HG03342 (cell line): ENCODE results near the gene PRR35.

Source experiments
- ATAC-seq: cut with Tn5 transposase; IDR thresholded peaks from one replicate; pipeline ENCODE4 v1.9.1; 2021; ENCODE audit warnings: mild to moderate bottlenecking, moderate library complexity; ENCODE audit not compliant: unreplicated experiment

Gene PRR35

GRCh38 chr16:527015-527903 is 32.9 kb upstream of the PRR35 start, which contains the start of gene CAPN15:
CAPN15 (plus strand) TSS chr16:527712; CDS start chr16:546839, 19,127 bp downstream.
- ATAC-seq, result peak; percentile 59

GRCh38 chr16:528111-529011 is 31.8 kb upstream of the PRR35 start:
- peak; percentile 5 for ATAC-seq

DNA sequence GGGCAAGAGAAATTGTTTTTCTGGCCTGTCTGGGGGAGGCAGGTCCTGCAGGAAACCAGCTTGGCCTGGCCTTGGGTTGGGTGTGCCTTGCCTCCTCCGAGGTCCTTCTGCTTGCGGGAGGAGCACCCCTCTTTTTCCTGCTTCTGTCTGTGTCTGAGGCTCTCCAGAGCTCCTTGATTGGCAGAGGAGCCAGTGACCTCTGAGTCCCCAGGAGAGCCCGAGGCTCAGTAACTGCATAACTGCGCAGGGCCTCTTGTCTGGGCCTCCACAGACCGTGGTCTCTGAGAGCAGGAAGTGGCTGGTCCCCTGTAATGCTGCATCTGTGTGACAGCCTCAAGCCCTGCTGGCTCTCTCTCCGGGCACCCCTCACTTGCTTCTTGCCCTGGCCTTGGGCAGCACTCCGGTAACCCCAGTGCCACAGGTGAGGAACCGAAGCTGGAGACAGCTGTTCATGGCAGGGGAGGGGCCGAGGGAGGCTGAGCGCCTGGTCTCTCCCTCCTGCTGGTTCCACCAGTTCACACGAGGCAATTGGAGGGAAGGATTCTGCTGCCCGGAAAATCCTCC is 31.1 kb upstream of the PRR35 start:
- no peak for ATAC-seq

DNA sequence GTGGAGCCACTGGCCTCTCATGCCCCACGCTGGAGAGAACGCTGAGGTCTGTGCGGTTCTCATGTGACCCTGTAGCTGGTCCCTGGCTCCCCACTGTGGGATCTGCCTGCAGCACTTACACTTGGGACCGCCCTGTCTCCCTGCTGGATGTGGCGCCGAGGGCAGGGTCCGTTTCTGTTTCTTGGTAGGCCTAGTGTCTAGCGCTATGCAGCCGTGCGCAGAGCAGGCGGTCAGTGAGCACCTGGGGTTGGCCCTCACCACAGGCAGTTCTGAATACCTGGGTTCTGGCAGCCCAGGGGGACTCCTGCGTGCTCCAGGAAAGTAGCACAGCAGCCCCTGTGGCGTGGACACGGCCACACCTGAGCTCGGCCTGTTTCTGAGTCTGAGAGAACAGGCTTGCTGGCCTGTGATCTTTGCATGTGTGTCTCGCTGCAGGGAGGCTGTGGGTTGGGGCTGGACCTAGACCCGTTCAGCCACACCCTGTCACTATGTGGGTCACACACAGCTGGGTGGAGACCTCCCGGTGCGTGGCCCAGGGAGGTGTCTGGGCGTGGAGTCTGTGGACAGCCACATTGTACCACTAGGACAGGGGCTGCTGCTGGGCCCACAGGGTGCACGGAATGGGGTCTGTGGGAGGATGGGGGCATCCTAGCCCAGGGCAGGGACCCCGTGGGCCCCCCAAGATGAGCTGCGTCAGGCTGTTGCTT is 29.9 kb upstream of the PRR35 start:
- no peak for ATAC-seq

- ATAC-seq, result no peak
These were observed 28.6 kb upstream of the PRR35 start for GRCh38 chr16:531494-532125.

- ATAC-seq, result no peak
These were observed 26.6 kb upstream of the PRR35 start for GRCh38 chr16:533391-534123.

- ATAC-seq, result no peak
These were observed 26.1 kb upstream of the PRR35 start for GRCh38 chr16:534135-534534.

DNA sequence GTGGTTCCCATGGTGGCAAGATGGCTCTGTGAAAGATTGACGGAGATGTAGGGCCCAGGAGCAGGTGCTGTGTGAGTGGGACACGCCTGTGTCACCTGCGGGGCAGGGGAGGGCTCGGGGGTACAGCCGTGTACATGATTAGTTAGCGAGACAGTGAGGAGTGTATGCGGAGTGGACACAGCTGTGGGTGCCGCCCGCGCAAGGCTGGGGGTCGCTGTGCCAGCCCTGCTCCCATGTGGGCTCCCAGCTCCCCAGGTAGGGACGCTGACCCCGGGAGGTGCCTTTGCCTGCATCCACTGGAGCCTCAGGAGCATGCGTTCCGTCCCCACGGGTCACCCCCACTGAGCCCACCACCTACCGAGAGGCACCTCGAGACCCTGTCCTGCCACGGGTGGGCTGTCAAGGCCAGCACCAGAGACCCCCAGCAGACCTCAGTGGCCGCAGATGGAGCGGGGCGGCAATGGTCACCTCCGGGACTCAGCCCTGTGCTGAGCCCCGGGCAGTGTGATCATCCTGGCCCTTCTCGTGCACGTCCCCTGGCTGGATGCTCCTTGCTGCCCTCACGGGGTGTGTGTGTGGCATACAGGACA is 25.2 kb upstream of the PRR35 start:
- ATAC-seq, result no peak

GRCh38 chr16:535446-536405 is 24.5 kb upstream of the PRR35 start:
- ATAC-seq, result no peak

DNA sequence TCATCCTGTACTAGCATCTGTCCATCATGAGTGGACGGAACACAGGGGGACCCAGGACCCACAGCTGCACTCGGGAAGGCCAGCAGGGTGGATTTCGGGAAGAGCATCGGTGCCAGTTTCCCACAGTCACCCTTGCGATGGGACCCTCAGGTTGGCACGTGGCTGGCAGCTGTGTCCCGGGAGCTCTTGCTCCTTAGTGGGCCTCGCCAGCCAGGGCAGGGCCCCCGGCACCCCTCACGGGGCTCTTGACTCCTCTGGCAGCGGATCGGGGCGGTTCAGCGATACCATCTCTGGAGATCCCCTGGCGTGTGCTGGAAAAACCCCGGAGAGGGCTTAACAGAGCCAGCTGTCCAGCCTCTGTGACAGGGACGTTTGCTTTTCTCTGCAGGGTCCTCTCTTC is 23.4 kb upstream of the PRR35 start:
- ATAC-seq, result no peak

GRCh38 chr16:537415-538335 is 22.5 kb upstream of the PRR35 start:
- ATAC-seq, result no peak

DNA sequence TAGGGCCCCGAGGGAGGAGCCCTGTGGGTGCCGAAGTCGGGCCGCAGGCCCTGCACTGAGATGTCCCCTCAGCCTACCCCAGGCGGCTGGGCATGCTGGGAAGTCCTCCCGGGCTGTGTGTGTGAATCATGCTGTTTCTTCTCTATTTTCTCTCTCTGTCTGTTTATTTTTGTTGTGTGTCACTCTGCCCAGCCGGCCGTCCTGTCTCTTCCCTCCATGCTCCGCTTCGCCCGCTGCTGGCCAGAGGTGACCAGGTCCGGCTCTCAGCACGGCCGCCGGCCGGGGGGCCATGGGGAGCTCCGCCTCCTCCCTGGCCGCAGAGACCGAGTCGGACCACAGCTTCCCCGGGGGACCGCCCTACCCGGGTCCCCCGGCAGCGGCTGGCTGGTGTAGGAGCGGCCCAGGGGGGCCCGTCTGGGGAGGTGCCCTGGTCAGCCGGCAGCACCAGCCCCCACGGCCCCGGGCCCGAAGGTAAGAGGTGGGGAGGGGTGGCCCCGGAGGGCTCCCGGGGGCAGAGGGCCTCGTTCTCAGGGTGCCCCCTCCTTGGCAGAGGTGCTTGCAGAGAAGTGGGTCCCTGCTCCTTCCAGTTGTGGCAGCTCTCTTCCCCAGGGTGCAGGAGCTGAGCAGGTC is 20.2 kb upstream of the PRR35 start:
- no peak for ATAC-seq

DNA sequence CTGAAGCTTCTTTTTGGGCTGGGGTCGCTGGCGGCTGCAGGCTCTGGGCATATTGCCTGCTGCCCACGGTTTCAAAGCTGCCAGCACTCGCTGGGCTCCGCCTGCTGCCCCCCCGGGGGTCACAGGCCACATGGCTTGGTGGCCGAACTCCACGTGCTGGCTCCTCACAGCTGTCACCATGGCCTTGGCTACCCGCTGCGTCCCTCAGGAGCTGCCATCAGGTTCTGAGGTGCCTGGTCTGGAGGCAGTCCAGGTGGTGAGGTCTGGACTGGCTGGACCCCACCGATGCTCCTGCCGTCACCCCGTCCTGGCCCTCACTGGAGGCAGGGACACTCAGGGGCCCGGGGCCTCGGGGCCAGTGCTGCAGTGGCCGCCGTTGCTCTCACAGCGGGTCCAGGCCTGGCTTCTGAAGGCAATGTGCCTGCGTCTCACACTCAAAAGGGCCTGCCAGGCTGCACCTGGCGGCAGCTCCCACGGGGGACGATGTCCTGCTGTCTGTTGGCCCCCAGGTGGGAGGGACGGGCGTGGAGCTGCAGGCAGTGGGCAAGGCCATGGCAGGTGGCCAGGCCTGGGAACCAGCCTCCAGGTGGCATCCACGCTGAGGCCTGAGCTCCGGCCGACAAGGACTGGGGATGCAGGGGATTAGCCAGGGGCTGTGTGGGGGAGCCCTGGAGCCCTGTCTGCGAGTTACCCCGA is 19.4 kb upstream of the PRR35 start:
- ATAC-seq, result no peak

GRCh38 chr16:543301-544164 is 16.7 kb upstream of the PRR35 start:
- ATAC-seq, result no peak

- no peak for ATAC-seq
These were observed 15.7 kb upstream of the PRR35 start for GRCh38 chr16:544517-544916.
